GM19025 (cell line): ENCODE data around the gene PLEKHA5.
"Not testable (repeated sequence)": the region's sequence is repeated elsewhere in the genome, so short reads cannot be mapped to it uniquely, and the experiment has no call there.

Experiments
- ATAC-seq: cut with Tn5 transposase; IDR thresholded peaks from one replicate; pipeline ENCODE4 v1.9.1; 2021; ENCODE audit warnings: mild to moderate bottlenecking, low read depth, moderate library complexity; ENCODE audit not compliant: unreplicated experiment

The PLEKHA5 gene, protein sequence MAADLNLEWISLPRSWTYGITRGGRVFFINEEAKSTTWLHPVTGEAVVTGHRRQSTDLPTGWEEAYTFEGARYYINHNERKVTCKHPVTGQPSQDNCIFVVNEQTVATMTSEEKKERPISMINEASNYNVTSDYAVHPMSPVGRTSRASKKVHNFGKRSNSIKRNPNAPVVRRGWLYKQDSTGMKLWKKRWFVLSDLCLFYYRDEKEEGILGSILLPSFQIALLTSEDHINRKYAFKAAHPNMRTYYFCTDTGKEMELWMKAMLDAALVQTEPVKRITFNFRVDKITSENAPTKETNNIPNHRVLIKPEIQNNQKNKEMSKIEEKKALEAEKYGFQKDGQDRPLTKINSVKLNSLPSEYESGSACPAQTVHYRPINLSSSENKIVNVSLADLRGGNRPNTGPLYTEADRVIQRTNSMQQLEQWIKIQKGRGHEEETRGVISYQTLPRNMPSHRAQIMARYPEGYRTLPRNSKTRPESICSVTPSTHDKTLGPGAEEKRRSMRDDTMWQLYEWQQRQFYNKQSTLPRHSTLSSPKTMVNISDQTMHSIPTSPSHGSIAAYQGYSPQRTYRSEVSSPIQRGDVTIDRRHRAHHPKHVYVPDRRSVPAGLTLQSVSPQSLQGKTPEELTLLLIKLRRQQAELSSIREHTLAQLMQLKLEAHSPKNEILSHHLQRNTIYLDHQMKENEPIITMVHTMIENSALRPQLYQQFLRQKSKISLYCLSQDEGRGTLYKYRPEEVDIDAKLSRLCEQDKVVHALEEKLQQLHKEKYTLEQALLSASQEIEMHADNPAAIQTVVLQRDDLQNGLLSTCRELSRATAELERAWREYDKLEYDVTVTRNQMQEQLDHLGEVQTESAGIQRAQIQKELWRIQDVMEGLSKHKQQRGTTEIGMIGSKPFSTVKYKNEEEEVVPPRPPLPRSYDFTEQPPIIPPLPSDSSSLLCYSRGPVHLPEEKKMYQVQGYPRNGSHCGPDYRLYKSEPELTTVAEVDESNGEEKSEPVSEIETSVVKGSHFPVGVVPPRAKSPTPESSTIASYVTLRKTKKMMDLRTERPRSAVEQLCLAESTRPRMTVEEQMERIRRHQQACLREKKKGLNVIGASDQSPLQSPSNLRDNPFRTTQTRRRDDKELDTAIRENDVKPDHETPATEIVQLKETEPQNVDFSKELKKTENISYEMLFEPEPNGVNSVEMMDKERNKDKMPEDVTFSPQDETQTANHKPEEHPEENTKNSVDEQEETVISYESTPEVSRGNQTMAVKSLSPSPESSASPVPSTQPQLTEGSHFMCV

DNA sequence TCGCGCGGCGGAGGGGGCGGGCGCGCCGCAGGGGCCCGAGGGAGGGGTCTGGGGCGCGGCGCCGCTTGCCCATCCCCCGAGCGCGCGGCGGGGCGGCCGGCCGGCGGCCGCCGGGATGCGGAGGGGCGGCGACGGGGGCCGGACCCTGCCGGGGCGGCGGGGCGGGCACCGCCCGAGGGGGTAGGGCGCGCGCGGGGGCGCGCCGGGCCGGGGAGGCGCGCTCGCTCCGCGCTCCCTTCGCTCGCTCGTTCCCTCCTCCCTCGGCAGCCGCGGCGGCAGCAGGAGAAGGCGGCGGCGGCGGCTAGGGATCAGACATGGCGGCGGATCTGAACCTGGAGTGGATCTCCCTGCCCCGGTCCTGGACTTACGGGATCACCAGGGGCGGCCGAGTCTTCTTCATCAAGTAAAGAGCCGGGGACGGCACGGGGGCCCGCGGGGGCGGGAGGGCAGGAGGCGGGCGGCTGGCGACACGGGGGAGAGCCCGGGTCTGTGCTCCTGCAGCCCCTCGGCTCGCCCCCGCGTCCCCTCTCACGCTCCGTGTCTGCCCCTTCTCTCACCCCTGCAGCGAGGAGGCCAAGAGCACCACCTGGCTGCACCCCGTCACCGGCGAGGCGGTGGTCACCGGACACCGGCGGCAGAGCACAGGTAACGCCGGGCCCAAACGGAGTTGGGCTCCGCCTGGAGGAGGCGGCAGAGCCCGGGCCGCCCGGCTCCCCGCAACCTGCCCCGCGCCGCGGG is at the start of gene PLEKHA5:
Gene PLEKHA5 (plus strand): TSS at position 248 of the 738 bp plus-strand sequence. CDS start 67 bp downstream, at position 315.
- no peak for ATAC-seq

DNA sequence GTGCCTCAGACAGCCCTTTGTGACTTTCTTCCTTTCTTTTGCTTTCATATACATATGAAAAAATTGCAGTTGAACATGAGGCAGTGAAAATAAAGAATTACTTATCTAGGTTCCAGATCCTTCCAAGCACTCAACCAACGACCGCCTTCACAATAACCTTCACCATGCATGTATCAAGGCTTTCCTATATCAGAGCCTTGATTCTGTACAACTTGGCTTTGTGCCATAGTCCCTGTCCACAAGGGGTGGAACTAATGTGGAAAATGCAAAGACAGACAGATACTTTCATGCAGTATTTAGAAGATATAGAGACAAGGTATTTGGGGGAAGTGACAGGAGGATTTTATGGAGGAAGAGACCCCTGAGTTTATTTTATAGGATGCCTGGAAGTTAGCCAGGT is 48.6 kb upstream of the PLEKHA5 start:
- no peak for ATAC-seq

DNA sequence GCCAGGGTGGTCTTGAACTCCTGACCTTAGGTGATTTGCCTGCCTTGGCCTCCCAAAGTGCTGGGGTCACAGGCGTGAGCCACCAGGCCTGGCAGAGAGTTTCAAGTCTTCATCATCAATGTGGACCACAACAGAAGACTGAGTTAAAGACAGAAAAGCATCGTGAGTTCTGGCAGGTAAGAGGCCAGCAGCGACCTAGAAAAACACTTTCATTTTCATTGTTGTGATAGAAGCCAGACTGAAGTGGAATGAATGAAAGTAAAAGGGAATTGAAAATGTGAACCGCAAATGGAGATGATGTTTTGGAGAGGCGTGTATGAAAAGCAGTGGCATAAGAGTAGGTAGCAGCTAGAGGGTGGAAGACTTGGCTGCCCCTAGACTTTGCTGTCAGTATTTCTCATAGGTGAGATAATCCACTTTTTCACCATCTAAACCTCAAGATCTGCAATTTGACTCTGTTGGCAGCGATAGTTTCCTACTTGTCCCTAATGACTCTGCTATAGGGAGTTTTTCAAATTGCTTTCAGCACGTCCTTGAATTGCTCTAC is 47.1 kb upstream of the PLEKHA5 start:
- ATAC-seq = no peak

DNA sequence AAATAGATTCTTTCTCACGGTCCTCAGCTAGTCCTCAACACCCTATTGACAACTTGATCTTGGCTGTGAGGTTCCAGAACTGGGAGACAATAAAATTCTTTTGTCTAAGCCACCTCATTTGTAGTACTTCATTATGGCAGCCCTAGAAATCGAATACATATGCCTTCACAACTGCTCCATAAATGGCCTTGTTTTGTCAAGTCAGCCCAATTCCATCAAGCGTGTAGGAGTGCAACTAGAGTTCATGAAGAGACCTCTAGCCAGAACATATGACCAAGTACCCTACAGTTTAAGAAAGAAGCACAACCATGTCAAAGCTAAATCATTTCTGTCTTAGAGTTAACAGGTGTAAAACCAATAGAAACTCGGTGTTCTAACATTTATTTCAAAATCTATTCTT is 45.0 kb upstream of the PLEKHA5 start:
- ATAC-seq = no peak

DNA sequence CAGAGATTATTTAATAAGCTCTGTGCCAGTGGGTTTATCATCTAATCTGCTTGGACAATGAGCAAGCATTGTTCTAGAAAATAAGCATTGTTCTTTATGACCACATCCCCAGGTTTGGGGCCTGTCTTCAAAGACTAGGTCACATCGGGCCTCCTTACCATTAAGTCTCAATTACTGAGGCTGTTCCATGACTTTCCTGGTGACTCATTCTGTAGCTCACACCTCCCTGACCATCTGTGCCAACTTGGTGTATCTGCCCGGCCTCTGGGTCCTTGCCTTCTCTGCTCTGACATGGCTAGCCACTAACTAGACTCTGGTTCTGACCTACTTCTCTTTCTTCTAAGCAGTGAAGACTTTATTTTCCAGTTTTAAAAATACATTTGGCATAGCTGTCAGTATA is 44.4 kb upstream of the PLEKHA5 start:
- no peak for ATAC-seq

DNA sequence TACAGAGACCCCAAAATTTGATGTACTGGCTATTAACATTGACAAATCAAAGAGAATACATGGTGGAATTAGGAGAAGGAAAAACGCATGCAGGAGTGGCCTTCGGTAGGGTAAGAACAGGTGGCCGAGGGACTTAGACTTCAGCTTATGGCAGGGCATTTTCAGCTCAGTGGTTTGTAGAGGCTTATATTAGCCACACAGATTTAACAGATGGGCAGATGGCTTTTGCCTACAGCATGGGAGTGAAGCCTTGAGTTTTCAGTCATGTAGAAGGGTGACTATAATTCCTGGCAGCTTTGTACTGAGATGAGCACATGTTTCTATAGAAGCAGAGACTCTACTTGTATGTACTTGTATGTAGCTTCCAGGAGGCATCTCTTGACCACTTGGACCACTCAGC is 40.9 kb upstream of the PLEKHA5 start:
- ATAC-seq = no peak

DNA sequence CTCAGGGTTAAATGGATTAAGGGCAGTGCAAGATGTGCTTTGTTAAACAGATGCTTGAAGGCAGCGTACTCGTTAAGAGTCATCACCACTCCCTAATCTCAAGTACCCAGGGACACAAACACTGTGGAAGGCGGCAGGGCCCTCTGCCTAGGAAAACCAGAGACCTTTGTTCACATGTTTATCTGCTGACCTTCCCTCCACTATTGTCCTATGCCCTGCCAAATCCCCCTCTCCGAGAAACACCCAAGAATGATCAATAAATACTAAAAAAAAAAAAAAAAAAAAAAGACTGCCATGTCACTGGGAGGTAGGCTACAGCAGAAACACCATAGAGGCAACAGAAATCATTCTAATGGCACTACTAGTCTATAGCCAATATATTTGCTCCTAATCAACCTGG is 37.1 kb upstream of the PLEKHA5 start:
- not testable (repeated sequence) for ATAC-seq

DNA sequence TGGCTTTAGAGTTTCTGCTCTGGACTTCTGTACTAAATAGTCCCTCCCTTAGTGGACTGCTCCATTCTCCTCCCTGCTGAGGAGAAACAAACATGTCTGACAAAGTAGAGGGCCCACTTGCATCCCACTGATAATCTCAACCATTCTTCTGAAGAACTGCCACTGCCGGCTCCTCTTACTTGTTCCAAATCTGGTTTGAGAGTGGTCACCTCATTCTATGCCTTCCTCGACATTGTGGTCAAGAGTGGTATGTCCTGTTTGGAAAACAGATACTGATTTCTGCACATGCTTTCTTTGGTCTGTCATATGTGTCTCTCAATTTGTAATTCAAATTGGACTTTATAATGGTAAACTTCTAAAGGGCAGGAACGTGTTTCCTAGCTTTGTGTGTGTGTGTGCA is 36.3 kb upstream of the PLEKHA5 start:
- ATAC-seq = no peak

DNA sequence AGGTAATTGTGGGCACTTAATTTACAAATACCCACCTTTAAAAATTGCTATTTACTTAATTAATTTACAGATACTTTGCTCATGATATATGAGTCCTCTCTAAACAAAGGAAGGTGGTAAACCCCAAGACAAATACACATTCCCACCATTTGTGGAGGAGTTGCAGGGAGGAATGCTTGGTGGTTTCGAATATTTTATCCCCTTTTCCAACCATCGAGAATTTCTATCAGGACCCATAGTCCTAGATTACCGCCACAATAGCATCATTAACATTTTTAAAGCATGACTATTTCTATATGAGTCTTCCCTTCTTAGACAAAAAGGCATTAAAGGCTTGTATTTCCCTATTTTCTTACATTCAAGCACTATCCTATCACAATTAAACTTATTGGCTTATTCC is 34.2 kb upstream of the PLEKHA5 start:
- no peak for ATAC-seq

DNA sequence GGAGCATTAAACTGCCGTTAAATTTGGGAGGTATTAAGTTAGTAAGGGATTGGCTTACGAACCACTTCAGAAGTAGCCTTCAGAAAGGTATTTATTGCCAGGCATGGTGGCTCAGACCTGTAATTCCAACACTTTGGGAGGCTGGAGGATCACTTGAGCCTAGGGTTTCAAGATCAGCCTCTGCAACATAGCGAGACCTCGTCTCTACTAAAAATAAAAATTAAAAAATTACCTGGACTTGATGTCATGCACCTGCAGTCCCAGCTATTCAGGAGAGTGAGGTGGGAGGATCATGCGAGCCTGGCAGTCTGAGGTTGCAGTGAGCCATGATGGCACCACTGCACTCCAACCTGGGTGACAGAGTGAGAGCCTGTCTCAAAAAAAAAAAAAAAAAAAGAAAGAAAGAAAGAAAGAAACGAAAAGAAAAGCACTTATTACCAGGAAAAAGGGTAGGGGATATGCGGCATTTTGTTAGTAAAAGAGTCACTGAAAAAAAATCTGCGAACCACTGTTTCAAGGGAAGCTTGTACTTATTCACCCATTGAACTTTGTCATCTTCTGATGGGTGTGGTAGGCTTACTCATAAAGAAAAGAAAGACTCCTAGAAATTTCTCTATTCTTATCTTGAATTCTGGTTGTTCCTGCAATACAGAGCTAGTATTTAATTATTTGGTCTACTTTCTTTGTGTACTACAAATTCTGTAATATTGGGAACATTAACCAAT is 33.6 kb upstream of the PLEKHA5 start:
- ATAC-seq = no peak

DNA sequence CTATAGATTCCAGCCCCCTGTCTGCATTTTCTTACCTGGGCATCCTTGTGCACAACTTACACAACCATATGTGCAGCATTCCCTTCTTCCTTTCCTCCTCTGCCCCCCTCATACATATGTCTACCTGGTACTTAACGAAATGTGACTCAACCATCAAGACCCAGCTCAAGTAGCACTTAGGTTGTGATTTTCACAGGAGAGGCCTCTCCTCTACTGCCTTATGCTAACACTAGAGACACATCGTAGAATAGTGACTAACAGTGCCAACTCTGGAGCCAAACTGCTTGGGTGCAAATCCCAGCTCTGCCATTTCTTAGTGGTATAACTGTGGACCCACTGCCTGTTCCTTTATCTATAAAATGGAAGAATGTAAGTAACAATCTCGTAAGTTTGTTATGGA is 24.1 kb upstream of the PLEKHA5 start:
- no peak for ATAC-seq

DNA sequence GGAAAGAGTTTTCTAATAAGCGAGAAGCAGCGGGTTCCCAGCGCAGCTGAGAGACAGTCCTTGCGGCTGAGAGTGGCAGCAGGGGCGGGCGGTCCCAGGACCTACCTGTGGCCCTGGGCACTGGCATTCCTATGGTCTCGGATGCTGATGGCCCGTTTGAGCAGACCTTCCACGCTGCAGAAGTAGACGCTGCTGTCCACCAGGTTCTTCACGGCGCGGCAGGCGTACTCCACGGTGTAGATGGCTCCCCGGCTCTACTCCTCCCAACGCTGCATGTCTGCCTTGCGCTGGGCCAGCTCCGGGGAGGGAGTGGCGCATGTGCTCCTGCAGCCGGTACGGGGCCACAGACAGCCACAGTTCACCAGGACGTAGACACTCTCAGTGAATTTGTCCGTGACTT is 21.8 kb upstream of the PLEKHA5 start:
- ATAC-seq = no peak

DNA sequence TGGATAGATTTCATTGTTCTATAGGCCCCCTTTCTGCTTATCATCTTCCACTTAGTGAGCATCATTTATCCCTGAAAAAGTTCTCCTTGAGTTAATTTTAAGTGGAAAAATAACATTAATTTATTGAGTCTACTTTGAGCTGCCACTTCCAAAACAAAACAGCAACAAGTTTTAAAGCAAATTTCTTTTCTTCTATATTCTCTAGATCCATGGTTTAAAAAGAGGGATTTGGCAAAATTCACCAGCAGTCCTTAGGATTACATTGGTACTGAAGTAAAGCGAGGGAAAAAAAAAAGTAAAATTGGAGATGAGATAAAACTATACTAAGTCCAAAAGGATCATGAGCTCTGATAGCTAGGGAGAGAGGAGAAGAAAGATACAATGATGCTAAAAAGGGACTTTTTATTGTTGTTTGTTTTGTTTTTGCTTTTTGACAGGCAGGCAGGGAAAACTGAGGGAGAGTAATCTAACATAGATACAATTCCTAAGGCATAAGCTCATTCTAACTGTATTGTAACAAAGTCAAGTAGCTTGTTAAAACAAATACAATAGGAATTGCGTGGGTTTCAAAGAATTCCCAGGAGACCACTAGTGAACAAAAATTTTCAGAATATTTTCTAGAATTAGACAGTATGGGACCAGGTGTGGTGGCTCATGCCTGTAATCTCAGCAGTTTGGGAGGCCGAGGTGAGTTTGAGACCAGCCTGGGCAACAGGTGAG is 19.2 kb upstream of the PLEKHA5 start:
- ATAC-seq = no peak

DNA sequence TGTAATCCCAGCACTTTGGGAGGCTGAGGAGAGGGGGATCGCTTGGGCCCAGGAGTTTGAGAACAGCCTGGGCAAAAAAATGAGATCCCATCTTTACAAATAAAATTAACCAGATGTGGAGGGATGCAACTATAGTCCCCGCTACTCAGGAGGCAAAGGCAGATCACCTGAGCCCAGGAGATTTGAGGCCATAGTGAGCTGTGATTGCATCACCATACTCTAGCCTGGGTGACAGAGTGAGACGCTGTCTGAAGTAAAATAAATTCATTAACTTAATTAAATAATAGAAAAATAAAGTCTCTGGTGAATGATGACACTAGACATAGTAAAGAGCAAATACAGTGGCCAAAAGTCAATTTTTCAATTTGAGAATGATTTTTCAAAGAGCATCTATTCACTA is 16.1 kb upstream of the PLEKHA5 start:
- ATAC-seq = no peak

DNA sequence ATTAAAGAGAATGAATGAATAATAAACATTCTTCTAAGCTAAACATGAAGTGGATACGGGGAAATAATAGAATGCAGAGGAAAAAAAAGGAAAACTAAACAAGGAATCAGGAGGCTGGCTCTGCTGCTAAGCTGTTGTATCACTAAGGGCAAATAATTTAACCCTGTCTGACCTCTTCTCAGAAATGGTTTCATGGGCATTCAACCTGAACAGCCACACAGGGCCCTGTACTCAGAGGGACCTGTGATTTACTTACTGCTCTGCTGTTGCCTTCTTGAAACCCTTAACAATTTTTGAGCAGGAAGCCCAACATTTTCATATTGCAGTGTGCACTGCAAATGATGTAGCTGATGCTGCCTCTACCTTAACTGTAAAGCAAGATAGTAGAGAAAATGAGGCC is 14.2 kb upstream of the PLEKHA5 start:
- ATAC-seq = no peak

DNA sequence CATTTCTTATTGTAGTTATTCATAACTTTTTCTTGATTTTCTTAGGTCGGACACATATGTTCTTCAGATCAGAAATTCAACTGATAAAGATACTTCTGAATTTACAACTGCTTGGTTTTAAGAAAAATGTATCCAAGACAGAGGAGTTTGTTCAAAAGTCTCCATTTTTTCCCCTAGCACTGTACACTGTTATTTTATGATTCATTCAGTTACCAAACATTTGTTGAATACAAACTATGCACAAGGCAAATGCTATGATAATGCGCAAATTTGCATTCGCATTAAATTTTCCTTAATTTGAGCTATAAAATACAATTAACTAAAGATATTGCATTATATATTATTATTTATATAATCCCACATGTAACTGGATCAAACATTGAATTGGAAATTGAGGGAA is 10.1 kb upstream of the PLEKHA5 start:
- ATAC-seq = no peak

DNA sequence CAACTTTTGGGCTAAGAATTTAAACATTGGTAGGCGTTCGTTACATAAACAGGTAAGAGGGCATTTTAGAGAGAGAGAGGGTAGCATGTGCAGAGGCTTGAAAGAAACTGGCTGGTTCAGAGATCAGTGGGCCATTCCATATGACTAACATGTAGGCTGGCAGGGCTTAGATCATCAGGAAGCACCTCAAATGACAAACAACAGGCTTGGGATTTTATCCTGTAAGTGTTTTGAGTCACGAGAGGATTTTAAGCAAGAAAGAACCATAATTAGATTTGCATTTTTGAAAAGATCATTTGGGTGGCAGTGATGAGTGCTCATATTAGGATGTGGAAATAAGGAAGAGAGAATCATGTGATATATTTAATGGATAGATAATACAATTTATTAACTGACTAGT is 8.7 kb upstream of the PLEKHA5 start:
- no peak for ATAC-seq

DNA sequence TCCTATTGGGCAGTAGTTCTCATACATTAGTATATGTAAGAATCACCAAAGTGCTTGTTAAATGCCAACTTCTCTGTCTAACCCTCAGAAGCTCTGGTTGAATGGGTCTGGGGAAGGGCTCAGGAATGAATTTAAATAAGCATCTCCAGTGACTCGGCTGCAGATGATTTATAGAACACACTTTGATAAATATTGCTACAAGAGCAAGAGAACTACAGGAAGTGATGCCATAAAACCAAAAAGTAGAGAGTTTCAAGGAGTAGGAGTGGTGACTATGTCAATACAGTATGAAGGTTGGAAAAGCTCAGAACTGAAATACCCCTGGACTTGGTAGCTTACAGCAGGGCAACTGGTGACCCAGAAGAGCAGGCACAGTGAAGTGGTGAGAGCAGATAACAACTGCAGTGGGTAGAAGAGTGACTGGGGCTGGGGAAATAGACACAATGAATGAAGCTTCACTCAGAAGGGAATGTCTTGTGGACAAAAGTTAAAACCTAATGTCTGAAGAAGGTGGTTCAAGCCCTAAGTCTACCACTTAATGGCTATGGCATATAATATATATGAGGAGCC is 8.0 kb upstream of the PLEKHA5 start:
- no peak for ATAC-seq
